ENCODE measurements around the gene CYP19A1.
"Not testable (repeated sequence)": the region's sequence is repeated elsewhere in the genome, so short reads cannot be mapped to it uniquely, and the experiment has no call there.

The CYP19A1 gene

GRCh38 chr15:51261113-51261512 lies 77.3 kb downstream of the CYP19A1 start:
- DNase-seq (ENCODE audit: low read depth), result not testable (repeated sequence)

GRCh38 chr15:51260202-51260601 lies 78.2 kb downstream of the CYP19A1 start:
- DNase-seq (ENCODE audit: low read depth), result peak; percentile 76

DNA sequence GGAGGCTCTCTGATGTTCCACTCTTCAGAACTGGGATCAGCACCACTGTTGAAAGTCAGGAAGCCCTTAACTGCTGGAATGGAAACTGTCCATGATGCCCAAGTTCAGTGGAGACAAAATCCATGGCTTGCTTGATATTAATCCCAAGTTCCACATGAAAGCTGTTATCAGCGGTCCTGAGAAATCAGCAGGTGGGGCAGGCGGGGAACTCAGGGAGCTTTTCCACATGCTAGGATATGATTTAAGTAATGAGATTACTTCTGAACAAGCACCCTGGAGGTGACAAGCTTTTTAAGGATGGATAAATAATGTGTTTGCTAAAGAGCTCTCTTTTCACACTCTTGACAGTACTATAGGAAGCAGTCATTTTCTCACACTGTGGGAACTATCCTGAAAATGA lies 82.9 kb downstream of the CYP19A1 start:
- DNase-seq (ENCODE audit: low read depth), result no peak

DNA sequence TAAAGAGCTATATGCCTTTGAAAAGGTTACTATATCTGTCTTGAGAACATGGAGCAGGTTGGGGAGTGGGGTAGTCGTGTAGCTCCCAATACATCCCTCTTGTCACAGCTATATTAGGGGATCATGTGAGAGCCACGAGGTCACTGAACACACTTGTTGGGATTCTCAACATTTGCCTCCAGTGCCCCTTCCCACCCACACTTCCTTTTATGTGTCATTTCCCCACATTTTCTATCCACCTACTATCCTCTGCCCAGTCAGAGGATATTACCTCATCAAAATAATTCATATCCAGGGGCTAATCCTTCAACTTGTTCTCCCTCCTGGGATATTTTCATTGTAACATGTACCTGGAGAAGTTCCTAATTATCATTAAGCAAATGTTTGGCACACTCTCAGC lies 85.0 kb downstream of the CYP19A1 start:
- DNase-seq (ENCODE audit: low read depth), result no peak

GRCh38 chr15:51252671-51253070 lies 85.7 kb downstream of the CYP19A1 start:
- DNase-seq (ENCODE audit: low read depth), result no peak

DNA sequence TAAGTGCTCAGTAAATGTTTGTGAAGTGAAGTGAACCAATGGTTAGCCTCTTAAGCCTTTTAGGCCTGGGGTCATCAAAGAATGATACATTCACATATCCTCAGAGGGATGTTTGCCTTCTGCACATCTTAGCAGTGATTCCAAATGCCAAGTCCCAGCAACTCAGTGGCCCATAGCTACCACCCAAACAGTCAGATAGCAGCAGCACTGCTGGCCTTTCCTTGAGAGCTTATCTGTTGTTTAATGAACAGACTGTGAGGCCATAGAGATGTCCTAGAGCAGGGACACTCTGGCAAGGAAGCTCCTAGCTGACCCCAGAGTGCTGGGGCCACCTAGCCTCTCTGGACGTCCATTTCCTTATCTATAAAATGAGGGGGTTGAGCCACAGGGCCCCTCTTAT lies 86.8 kb downstream of the CYP19A1 start:
- no peak for DNase-seq (ENCODE audit: low read depth)

GRCh38 chr15:51250217-51251011 lies 88.0 kb downstream of the CYP19A1 start:
- no peak for DNase-seq (ENCODE audit: low read depth)

DNA sequence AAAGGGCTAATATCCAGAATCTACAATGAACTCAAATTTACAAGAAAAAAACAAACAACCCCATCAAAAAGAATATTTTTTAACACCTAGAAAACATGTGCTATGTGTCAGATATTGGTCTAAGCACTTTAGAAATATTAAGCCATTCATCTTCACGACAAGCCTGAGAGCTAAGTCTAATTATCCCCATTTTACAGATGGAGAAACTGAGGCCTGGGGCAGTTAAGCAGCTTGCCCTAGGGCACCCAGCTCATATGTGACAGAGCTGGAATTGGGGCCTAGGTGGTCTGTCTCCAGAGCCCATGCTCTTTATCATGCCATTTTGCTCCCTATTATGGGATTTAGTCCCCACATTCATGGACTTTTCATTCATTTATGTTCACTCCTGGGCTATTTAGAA lies 92.8 kb downstream of the CYP19A1 start:
- DNase-seq (ENCODE audit: low read depth), result no peak

- no peak for DNase-seq (ENCODE audit: low read depth)
Observed at GRCh38 chr15:51244423-51244869, 94.0 kb downstream of the CYP19A1 start.

- no peak for DNase-seq (ENCODE audit: low read depth)
Observed at GRCh38 chr15:51243774-51244173, 94.6 kb downstream of the CYP19A1 start.

GRCh38 chr15:51240066-51240465 lies 98.3 kb downstream of the CYP19A1 start:
- DNase-seq (ENCODE audit: low read depth), result no peak

DNA sequence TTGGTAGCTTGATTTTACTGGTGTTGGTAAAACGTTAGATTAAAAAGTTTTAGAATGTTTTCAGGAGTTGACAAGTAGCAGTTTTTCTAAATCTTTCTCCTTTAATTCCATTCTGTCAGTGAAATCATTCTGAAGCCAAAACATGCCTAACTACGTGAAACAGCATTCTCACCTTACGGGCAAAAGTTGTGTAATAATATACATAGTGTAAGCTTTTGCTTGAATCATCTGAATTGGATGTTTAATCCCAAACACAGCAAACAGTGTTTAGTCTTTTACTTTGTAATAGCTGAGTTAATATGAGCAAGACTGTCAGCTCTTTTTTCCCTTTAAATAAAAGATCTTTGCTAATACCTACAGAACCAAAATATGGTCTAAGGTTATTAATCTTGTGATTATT lies 100.6 kb downstream of the CYP19A1 start:
- no peak for DNase-seq (ENCODE audit: low read depth)

DNA sequence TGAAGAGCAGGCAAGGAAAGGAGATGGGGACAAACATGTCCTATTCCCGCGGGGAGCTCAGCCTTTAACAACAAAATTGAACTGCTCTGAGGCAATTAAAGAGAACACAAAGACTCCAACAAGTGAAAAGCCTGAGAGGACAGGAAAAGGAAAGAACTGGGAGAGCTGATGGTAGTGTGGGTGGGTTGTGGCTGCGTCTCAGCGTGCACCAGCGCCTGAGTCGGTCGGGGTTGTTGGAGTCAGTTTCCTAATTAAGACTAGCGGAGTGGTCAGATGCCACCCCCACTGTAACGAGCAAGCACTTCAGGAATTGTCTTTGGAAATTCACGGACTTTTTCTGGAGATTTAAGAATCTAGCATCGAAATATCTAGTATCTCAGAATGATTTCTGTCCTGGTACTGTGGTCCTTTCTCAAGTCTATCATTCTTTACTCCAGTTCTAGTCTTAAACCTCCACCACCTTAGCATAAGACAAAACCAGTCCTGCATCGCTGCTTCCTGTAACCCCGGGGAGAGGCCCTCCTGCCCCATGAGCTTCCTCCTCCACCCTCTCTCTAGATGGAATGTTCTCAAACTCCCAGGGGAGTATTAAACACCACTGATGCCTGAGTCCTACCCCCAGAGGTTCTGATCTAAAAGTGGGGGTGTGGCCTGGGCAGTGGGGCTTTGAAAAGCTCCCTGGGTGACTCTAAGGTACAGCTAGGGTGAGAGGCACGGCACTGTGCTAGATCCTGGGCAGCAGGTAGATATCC lies 104.0 kb downstream of the CYP19A1 start:
- DNase-seq (ENCODE audit: low read depth), result no peak

DNA sequence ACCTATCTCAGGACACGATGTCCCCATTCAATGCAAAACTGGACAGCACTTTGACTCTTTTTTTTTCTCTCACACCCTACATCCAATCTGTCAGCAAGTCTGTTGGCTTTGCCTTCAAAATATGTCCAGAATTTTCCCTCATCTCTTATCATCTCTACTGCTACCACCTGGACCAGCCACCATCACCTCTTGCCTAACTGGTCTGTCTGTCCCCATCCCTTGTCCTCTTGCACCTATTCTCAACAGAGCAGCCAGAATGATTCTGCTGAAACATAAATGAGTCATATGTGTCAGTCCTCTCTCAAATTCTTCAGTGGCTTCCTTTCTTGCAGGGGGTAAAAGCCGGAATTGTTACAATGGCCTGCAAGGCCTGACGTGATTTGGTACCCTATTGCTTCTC lies 105.8 kb downstream of the CYP19A1 start:
- no peak for DNase-seq (ENCODE audit: low read depth)

DNA sequence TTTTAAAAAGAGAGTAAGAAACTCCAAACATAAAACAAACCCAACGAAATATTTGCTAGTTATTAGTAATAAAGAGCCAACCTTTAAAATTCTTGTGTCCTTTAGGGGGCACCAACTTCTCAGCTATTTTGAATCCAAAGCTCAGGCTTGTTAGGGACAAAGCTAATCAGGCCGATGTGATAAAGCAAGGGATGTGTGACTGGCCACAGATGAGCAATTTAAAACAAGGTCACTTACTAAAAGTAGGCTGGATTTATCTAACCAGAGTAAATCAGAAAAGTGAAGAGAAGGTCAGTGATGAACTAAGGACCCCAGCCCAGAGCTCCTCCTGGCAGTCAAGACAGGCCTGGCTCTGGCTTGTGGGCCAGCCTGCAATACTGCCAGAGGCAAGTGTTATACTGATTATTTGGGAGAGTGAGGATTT lies 108.5 kb downstream of the CYP19A1 start:
- no peak for DNase-seq (ENCODE audit: low read depth)

DNA sequence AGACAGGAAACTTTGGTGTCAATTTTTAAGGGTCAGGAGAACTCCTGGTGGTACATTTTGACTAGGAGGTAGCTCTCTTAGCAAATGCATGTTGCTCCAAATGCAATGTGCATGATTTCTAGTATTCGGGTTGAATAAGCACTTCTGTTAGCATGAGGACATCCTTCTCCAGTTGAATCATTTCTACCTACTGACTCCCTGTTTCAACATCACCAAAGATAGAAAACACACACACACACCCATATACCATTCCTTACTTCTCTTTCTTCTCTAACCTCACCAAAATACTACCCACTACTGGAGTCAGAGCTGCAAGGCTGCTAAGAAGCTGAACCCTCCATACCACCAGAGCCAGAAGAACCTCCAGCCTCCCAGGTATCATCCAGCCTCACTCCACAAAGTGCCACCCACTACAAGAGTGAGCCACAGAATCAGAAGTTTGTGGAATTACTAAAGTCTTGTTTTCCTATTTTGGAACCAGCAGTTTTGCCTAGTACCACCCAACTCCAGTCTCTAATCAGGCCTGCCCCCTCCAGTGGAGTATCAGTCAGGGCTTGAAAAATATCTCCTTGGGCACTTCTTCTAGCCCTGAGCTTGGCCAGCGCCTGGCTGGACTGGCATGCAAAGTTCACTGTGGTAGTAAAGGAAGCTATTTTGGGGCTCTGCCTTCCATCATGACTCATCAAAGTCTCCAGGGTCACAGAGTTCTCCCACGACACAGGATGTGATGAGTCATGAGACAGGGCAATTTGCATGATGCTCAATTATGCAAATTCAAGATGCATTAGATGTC lies 110.3 kb downstream of the CYP19A1 start:
- peak; percentile 84 for DNase-seq (ENCODE audit: low read depth)

DNA sequence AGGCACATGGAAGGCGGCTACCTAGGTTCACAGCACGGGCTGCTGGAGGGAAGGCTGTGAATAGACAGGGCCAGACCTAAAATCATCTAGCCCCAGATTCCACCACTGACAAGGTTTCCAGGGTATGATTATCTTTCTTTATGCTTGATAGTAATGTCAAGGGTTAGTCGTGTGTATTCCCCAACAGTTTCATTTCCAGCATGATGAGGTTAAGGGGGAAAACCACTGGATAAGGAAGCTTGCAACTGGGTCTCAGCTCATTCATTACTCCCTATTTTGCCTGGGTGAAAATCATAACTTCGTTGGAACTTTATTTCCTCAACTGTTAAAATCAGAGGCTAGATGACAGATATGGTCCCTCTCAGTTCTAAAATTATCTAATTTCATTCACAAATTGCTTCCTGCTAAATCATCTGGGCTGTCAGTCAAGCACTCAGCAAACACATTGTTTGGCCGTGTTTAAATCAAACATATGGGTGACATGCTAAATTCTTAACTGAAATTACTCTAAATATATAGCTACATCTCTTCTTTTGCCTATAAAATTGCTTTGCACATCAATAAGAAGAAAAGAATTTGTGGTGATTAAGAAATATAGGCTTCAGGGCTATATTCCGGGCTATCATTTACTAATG lies 111.7 kb downstream of the CYP19A1 start:
- DNase-seq (ENCODE audit: low read depth), result no peak

- no peak for DNase-seq (ENCODE audit: low read depth)
Observed at GRCh38 chr15:51224428-51224827, 114.0 kb downstream of the CYP19A1 start.

DNA sequence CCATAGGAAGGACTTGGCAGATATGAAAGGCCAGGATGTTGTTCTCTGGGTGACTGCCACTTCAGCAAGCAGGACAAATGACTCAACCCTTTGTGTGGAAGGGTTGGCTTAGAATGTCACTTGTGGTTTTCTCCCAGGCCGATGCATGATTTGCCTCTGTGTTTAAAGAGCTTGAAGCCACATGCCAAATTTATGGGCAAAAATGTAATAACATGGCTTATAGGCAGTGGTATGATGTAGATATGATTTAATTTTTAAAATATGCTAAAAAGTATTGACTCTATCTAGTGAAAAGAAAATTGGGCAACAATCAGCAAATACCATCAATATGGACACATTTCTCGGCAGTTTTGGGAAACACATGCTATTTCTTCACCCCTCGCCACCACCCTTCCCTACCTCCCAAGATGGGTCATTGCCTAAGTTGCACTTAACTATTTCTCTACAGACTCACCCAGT lies 114.6 kb downstream of the CYP19A1 start:
- DNase-seq (ENCODE audit: low read depth), result peak; percentile 87

DNA sequence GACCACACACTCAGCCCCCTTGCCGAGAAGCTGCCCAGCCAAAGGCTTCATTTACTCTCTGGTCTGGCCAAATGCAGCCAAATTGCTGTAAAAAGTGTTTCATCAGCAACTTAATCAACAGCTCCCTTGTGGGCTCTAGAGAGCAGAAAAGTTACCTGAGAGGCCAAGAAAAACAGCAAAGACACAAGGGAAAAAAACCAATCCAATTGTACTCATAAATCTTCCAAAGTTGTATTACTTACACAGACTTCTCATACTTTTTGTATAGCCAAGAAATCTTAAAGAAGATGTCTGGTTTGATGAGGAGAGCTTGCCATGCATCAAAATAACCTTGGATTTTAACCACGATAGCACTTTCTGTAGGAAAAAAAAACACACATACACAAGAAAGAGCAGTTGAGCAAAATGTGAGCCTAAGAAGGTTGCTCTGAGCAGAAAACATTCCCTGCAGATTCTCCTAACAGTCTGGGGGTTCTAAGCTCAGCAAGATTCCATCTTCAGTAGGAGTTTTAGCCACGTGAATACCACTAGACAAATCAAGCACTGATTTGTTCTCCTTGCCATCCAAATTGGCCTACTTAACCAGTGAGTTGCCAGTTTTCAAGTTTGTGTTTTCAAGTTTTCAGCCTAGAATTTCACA lies 120.0 kb downstream of the CYP19A1 start:
- DNase-seq (ENCODE audit: low read depth), result no peak

- DNase-seq (ENCODE audit: low read depth), result no peak
Observed at GRCh38 chr15:51212909-51213308, 125.5 kb downstream of the CYP19A1 start.

Data from HS-5 (cell line).